Stimulated activated CD8-positive, alpha-beta memory T cell treated with anti-CD3 and anti-CD28 coated beads, Interleukin-12 subunit alpha, Interleukin-12 subunit beta, amount 100 ng/mL, for 4 hours (primary cell): Measurements from ENCODE around the gene ENDOD1.
"Not testable (repeated sequence)": the region's sequence is repeated elsewhere in the genome, so short reads cannot be mapped to it uniquely, and the experiment has no call there.

Experiments used
- DNase-seq: peaks from one replicate; pipeline ENCODE4 v3.0.0-alpha.2; 2020; ENCODE audit warnings: low read depth

Gene ENDOD1

GRCh38 chr11:95104121-95104830, 14.6 kb downstream of the ENDOD1 start:
- no peak for DNase-seq

- no peak for DNase-seq
Measured at GRCh38 chr11:95104856-95105255, 15.2 kb downstream of the ENDOD1 start.

GRCh38 chr11:95108159-95108611, 18.5 kb downstream of the ENDOD1 start:
- no peak for DNase-seq

GRCh38 chr11:95108671-95109551, 19.3 kb downstream of the ENDOD1 start:
- DNase-seq: no peak

- not testable (repeated sequence) for DNase-seq
Measured at GRCh38 chr11:95111471-95111870, 21.8 kb downstream of the ENDOD1 start.

- no peak for DNase-seq
Measured at GRCh38 chr11:95111923-95112540, 22.4 kb downstream of the ENDOD1 start.

- DNase-seq: no peak
Measured at GRCh38 chr11:95115597-95115996, 26.0 kb downstream of the ENDOD1 start.

GRCh38 chr11:95119361-95120060, 29.9 kb downstream of the ENDOD1 start:
- no peak for DNase-seq

- no peak for DNase-seq
Measured at GRCh38 chr11:95121698-95122097, 32.1 kb downstream of the ENDOD1 start.

- no peak for DNase-seq
Measured at GRCh38 chr11:95123556-95123955, 33.9 kb downstream of the ENDOD1 start.

- DNase-seq: no peak
Measured at GRCh38 chr11:95128602-95129001, 39.0 kb downstream of the ENDOD1 start.

- no peak for DNase-seq
Measured at GRCh38 chr11:95132956-95133355, 43.3 kb downstream of the ENDOD1 start.

GRCh38 chr11:95134491-95134890, 44.8 kb downstream of the ENDOD1 start:
- DNase-seq: no peak

- no peak for DNase-seq
Measured at GRCh38 chr11:95135155-95135554, 45.5 kb downstream of the ENDOD1 start.

GRCh38 chr11:95135880-95136279, 46.2 kb downstream of the ENDOD1 start:
- no peak for DNase-seq

- not testable (repeated sequence) for DNase-seq
Measured at GRCh38 chr11:95136747-95137146, 47.1 kb downstream of the ENDOD1 start.

GRCh38 chr11:95137299-95137698, 47.7 kb downstream of the ENDOD1 start:
- no peak for DNase-seq

GRCh38 chr11:95138448-95138847, 48.8 kb downstream of the ENDOD1 start:
- no peak for DNase-seq

- no peak for DNase-seq
Measured at GRCh38 chr11:95140397-95141033, 50.9 kb downstream of the ENDOD1 start.

GRCh38 chr11:95142431-95142830, 52.8 kb downstream of the ENDOD1 start:
- DNase-seq: no peak

- no peak for DNase-seq
Measured at GRCh38 chr11:95143106-95143681, 53.5 kb downstream of the ENDOD1 start.
